B cell (primary cell): Measurements from ENCODE around the gene CCDC175.

Experiments used
- CTCF ChIP-seq: fragments of 200-600 bp; IDR thresholded peaks from one replicate; pipeline ENCODE4 v1.8.0; 2022; ENCODE audit warnings: antibody characterized with exemption, mild to moderate bottlenecking
- EZH2 ChIP-seq: IDR thresholded peaks from 2 replicates; pipeline ENCODE4 v1.6.1; 2012; ENCODE audit warnings: borderline replicate concordance, low read depth, mild to moderate bottlenecking, moderate library complexity, low read length; ENCODE audit not compliant: insufficient read depth, poor library complexity, severe bottlenecking

DNA sequence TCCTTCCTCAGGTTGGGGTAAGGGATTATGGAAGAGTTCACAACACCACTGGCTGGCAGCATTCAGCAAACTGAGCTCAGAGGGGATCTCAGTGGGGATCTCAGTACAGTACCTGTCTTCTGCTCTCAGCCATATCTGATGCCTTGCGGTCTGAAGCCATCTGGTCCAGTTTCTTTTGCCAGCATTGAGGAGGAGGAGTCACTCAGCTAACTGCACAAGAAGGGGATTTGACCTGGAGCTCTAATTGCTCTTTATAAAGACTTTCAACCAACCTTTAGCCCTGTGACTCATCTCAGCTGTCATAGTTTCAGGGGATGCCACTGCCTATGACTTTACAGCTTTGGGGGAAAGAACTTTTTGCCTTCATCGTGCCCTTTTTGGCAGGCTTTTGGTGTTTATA is 47.4 kb downstream of the CCDC175 start:
- no peak for TF ChIP-seq CTCF
- no peak for TF ChIP-seq EZH2
